ACC112 (cell line): ENCODE data around the gene ZBTB7C.

Experiments used
- H2AFZ ChIP-seq: fragments of 200-600 bp; sonication (generic); one replicate; pipeline ENCODE4 v1.6.0; 2017; ENCODE audit warnings: antibody characterized with exemption, low read length; ENCODE audit not compliant: unreplicated experiment
- H3K27ac ChIP-seq: fragments of 200-600 bp; sonication (generic); 2 replicates; pipeline ENCODE4 v1.5.1; 2014; ENCODE audit warnings: low read depth, mild to moderate bottlenecking, antibody characterized with exemption, low read length, moderate library complexity
- H3K27me3 ChIP-seq: fragments of 200-600 bp; sonication (generic); 2 replicates; pipeline ENCODE4 v1.6.1; 2014; ENCODE audit warnings: mild to moderate bottlenecking, antibody characterized with exemption, low read length, moderate library complexity, mixed read lengths; ENCODE audit not compliant: insufficient read depth
- H3K36me3 ChIP-seq: fragments of 200-600 bp; sonication (generic); 2 replicates; pipeline ENCODE4 v1.6.1; 2016; ENCODE audit warnings: mild to moderate bottlenecking, antibody characterized with exemption, low read length, moderate library complexity, mixed read lengths; ENCODE audit not compliant: insufficient read depth
- H3K4me1 ChIP-seq: fragments of 200-600 bp; sonication (generic); one replicate; pipeline ENCODE4 v1.6.1; 2016; ENCODE audit warnings: low read length, mixed read lengths; ENCODE audit not compliant: insufficient read depth, unreplicated experiment, control insufficient read depth
- H3K4me3 ChIP-seq: fragments of 200-600 bp; sonication (generic); 2 replicates; pipeline ENCODE4 v1.5.1; 2014; ENCODE audit warnings: mild to moderate bottlenecking, low read depth, low read length
- H3K79me2 ChIP-seq: fragments of 200-600 bp; sonication (generic); one replicate; pipeline ENCODE4 v1.6.0; 2016; ENCODE audit warnings: low read length; ENCODE audit not compliant: control insufficient read depth, unreplicated experiment, insufficient read depth

The ZBTB7C gene

GRCh38 chr18:48176909-48177308 lies 232.3 kb downstream of the ZBTB7C start:
- Histone ChIP-seq H2AFZ (no peak overlapping the region), H3K79me2 (no peaks in the 10 kb centered on the region), H3K4me1 (no peaks in the 10 kb centered on the region), H3K36me3 (no peaks in the 10 kb centered on the region), H3K27me3 (peaks cover 62% of the 10 kb centered on the region), H3K27ac (no peak overlapping the region), H3K4me3 (no peak overlapping the region)

GRCh38 chr18:48173557-48173956 lies 235.6 kb downstream of the ZBTB7C start:
- Histone ChIP-seq H3K4me1 (no peaks in the 10 kb centered on the region), H3K27ac (no peak overlapping the region), H3K4me3 (no peak overlapping the region), H2AFZ (no peak overlapping the region), H3K36me3 (no peaks in the 10 kb centered on the region), H3K79me2 (no peaks in the 10 kb centered on the region), H3K27me3 (peaks cover 56% of the 10 kb centered on the region)

GRCh38 chr18:48172226-48173006 lies 236.8 kb downstream of the ZBTB7C start:
- no peaks in the 10 kb centered on the region for H3K4me1 ChIP-seq
- H2AFZ ChIP-seq, result no peak overlapping the region
- no peaks in the 10 kb centered on the region for H3K79me2 ChIP-seq
- H3K36me3 ChIP-seq, result no peaks in the 10 kb centered on the region
- no peak overlapping the region for H3K4me3 ChIP-seq
- peaks cover 64% of the 10 kb centered on the region for H3K27me3 ChIP-seq
- no peak overlapping the region for H3K27ac ChIP-seq

- Histone ChIP-seq H3K4me3 (no peak overlapping the region), H3K27ac (no peak overlapping the region), H3K79me2 (no peaks in the 10 kb centered on the region), H3K27me3 (peaks cover 59% of the 10 kb centered on the region), H3K4me1 (no peaks in the 10 kb centered on the region), H2AFZ (no peak overlapping the region), H3K36me3 (no peaks in the 10 kb centered on the region)
These were observed 237.5 kb downstream of the ZBTB7C start for GRCh38 chr18:48171490-48172188.

GRCh38 chr18:48170651-48171050 lies 238.5 kb downstream of the ZBTB7C start:
- Histone ChIP-seq H3K36me3 (no peaks in the 10 kb centered on the region), H3K27ac (no peak overlapping the region), H3K4me3 (no peak overlapping the region), H3K27me3 (peaks cover 54% of the 10 kb centered on the region), H3K4me1 (no peaks in the 10 kb centered on the region), H3K79me2 (no peaks in the 10 kb centered on the region), H2AFZ (no peak overlapping the region)

GRCh38 chr18:48168861-48169260 lies 240.3 kb downstream of the ZBTB7C start:
- H3K27me3 ChIP-seq, result peaks cover 42% of the 10 kb centered on the region
- no peak overlapping the region for H3K27ac ChIP-seq
- no peaks in the 10 kb centered on the region for H3K4me1 ChIP-seq

GRCh38 chr18:48167897-48168253 lies 241.3 kb downstream of the ZBTB7C start:
- Histone ChIP-seq H3K36me3 (no peaks in the 10 kb centered on the region), H3K4me1 (no peaks in the 10 kb centered on the region), H3K4me3 (no peak overlapping the region), H3K79me2 (no peaks in the 10 kb centered on the region), H3K27me3 (peaks cover 40% of the 10 kb centered on the region), H3K27ac (no peak overlapping the region), H2AFZ (no peak overlapping the region)

More at GRCh38 chr18:48168861-48169260, 240.3 kb downstream of the ZBTB7C start:
- Histone ChIP-seq H3K79me2 (no peaks in the 10 kb centered on the region), H3K36me3 (no peaks in the 10 kb centered on the region), H2AFZ (no peak overlapping the region), H3K4me3 (no peak overlapping the region)

GRCh38 chr18:48166336-48166875 lies 242.8 kb downstream of the ZBTB7C start:
- peaks cover 5% of the 10 kb centered on the region for H3K4me1 ChIP-seq
- H3K27me3 ChIP-seq, result peaks cover 38% of the 10 kb centered on the region
- no peak overlapping the region for H2AFZ ChIP-seq
- H3K79me2 ChIP-seq, result no peaks in the 10 kb centered on the region
- H3K4me3 ChIP-seq, result no peak overlapping the region
- no peaks in the 10 kb centered on the region for H3K36me3 ChIP-seq
- H3K27ac ChIP-seq, result no peak overlapping the region

GRCh38 chr18:48165111-48165866 lies 243.9 kb downstream of the ZBTB7C start:
- peaks cover 28% of the 10 kb centered on the region for H3K27me3 ChIP-seq
- peaks cover 9% of the 10 kb centered on the region for H3K4me1 ChIP-seq
- H3K4me3 ChIP-seq, result no peak overlapping the region
- H3K36me3 ChIP-seq, result no peaks in the 10 kb centered on the region
- H3K27ac ChIP-seq, result no peak overlapping the region
- no peaks in the 10 kb centered on the region for H3K79me2 ChIP-seq
- no peak overlapping the region for H2AFZ ChIP-seq

GRCh38 chr18:48164701-48165100 lies 244.5 kb downstream of the ZBTB7C start:
- H3K4me3 ChIP-seq, result no peak overlapping the region
- H3K27me3 ChIP-seq, result peaks cover 23% of the 10 kb centered on the region
- H3K4me1 ChIP-seq, result peaks cover 9% of the 10 kb centered on the region
- no peak overlapping the region for H3K27ac ChIP-seq
- H2AFZ ChIP-seq, result no peak overlapping the region
- no peaks in the 10 kb centered on the region for H3K36me3 ChIP-seq
- no peaks in the 10 kb centered on the region for H3K79me2 ChIP-seq
